ENCODE data around the gene HEBP2.

- peak; percentile 81 for TF ChIP-seq SMC3 (IDR thresholded peaks at IDR 0.05; ENCODE audit: low read depth, low read length)
- no peak for TF ChIP-seq POLR2A (IDR thresholded peaks at IDR 0.05; ENCODE audit: low read depth, low read length)
- TF ChIP-seq BHLHE40 (IDR thresholded peaks at IDR 0.05; ENCODE audit: low read depth, low read length), result no peak
- peak; percentile 80 for TF ChIP-seq CTCF (conservative IDR thresholded peaks at IDR 0.05; ENCODE audit: low read depth, low read length)
These were observed 25.0 kb downstream of the HEBP2 start for GRCh38 chr6:138428944-138429598.
